PC-3 (cell line): ENCODE data around the gene RBBP8NL. TPM values are rescaled to one million over a fixed set of nuclear protein-coding genes. Genes with fewer than 3 reads are reported as not detected.
A peak's percentile ranks its signal among the peaks of the same experiment; 100 is the strongest.

Experiments
- ATAC-seq: fragments of 200-7000 bp; cut with Tn5 transposase; 2 replicates; pipeline ENCODE4 v1.9.1; 2020; ENCODE audit warnings: mild to moderate bottlenecking, moderate library complexity
- BruUV-seq: library from RNA; stranded (reverse); fragments of 400-500 nt; replicated peaks from 2 replicates; lab custom pipeline; 2021; lab: Mats Ljungman, UMichigan
- CTCF ChIA-PET: fragments of 300-600 bp; sonication (Branson Sonifier 250); formaldehyde crosslinking; loops from one replicate; lab custom pipeline; 2022; ENCODE audit warnings: antibody characterized with exemption; lab: Charles Lee
- POLR2A ChIA-PET: fragments of 300-600 bp; sonication (Branson Sonifier 250); formaldehyde crosslinking; loops from one replicate; lab custom pipeline; 2022; ENCODE audit warnings: antibody characterized with exemption; ENCODE audit not compliant: unreplicated experiment; lab: Charles Lee
- DNase-seq: peaks from one replicate; pipeline ENCODE4 v3.0.0-alpha.2; 2015
- H2AFZ ChIP-seq: fragments of 300-600 bp; sonication (generic); 2 replicates; pipeline ENCODE4 v1.6.0; 2016; ENCODE audit warnings: antibody characterized with exemption, low read length
- H3F3A ChIP-seq: fragments of 300-600 bp; sonication (generic); one replicate; pipeline ENCODE4 v1.6.0; 2017; ENCODE audit warnings: antibody characterized with exemption, low read length, control low read depth, mild to moderate bottlenecking; ENCODE audit not compliant: unreplicated experiment
- H3K27ac ChIP-seq: fragments of 300-600 bp; sonication (generic); 2 replicates; pipeline ENCODE4 v1.5.1; 2016; ENCODE audit warnings: mild to moderate bottlenecking, low read length
- H3K27me3 ChIP-seq: fragments of 300-600 bp; sonication (generic); 2 replicates; pipeline ENCODE4 v1.6.1; 2016; ENCODE audit warnings: low read length, mixed read lengths
- H3K36me3 ChIP-seq: fragments of 300-600 bp; sonication (generic); 2 replicates; pipeline ENCODE4 v1.6.1; 2016; ENCODE audit warnings: low read depth, mixed run types, low read length, mixed read lengths
- H3K4me1 ChIP-seq: fragments of 300-600 bp; sonication (generic); 2 replicates; pipeline ENCODE4 v1.5.1; 2016; ENCODE audit warnings: low read length; ENCODE audit not compliant: insufficient read depth
- H3K4me2 ChIP-seq: fragments of 300-600 bp; sonication (generic); 2 replicates; pipeline ENCODE4 v1.6.0; 2016; ENCODE audit warnings: low read length
- H3K4me3 ChIP-seq: fragments of 300-600 bp; sonication (generic); 2 replicates; pipeline ENCODE4 v1.5.1; 2016; ENCODE audit warnings: mild to moderate bottlenecking, low read length, mixed read lengths
- H3K79me2 ChIP-seq: fragments of 300-600 bp; sonication (generic); 2 replicates; pipeline ENCODE4 v1.6.1; 2017; ENCODE audit warnings: low read length, mixed read lengths
- H3K9ac ChIP-seq: fragments of 300-600 bp; sonication (generic); 2 replicates; pipeline ENCODE4 v1.6.0; 2016; ENCODE audit warnings: mild to moderate bottlenecking, low read length
- H3K9me2 ChIP-seq: fragments of 300-600 bp; sonication (generic); replicated peaks from 2 replicates; pipeline ENCODE4 v1.6.1; 2016; ENCODE audit warnings: mixed run types, low read length, mixed read lengths
- H3K9me3 ChIP-seq: fragments of 300-600 bp; sonication (generic); 2 replicates; pipeline ENCODE4 v1.6.1; 2016; ENCODE audit warnings: low read length, mixed read lengths
- H4K20me1 ChIP-seq: fragments of 300-600 bp; sonication (generic); 2 replicates; pipeline ENCODE4 v1.6.1; 2016; ENCODE audit warnings: low read length, mixed read lengths
- CTCF ChIP-seq: fragments of 300-600 bp; sonication (generic); conservative IDR thresholded peaks from 2 replicates; pipeline ENCODE4 v1.5.1; 2017; ENCODE audit warnings: antibody characterized with exemption, low read depth, mild to moderate bottlenecking, low read length
- EZH2 ChIP-seq: fragments of 300-600 bp; sonication (generic); IDR thresholded peaks from one replicate; pipeline ENCODE4 v1.6.1; 2017; ENCODE audit warnings: antibody characterized with exemption, mild to moderate bottlenecking, low read length; ENCODE audit not compliant: unreplicated experiment
- EZH2phosphoT487 ChIP-seq: fragments of 300-600 bp; sonication (generic); IDR thresholded peaks from 2 replicates; pipeline ENCODE4 v1.6.1; 2018; ENCODE audit warnings: mild to moderate bottlenecking, antibody characterized with exemption, low read length, borderline replicate concordance
- intact Hi-C: fragments of 100-400 bp; cut with micrococcal nuclease; formaldehyde crosslinking; loops from 2 replicates; pipeline ENCODE4 v1.9.0; 2023
- total RNA-seq: library from RNA; depleted of rRNA; stranded (reverse); fragments of >200 nt; gene quantifications from 2 replicates; pipeline ENCODE4 v1.2.3, GENCODE V29; 2014

The RBBP8NL gene
- total RNA-seq, 1 experiment from 2014 or later: 9.4 TPM

- Histone ChIP-seq H3K36me3 (peaks cover 3% of the 10 kb centered on the region; the same call in 1 of the 2 replicates), H3F3A (no peaks in the 10 kb centered on the region), H3K4me2 (peak overlapping the region; percentile 99), H4K20me1 (0 out of 2 replicates have a peak, but pooled peaks cover 7% of the 10 kb centered on the region), H3K9ac (no peak overlapping the region), H3K79me2 (peaks cover 27% of the 10 kb centered on the region), H3K4me3 (peak overlapping the region; percentile 92; the same call in 1 of the 2 replicates), H3K27ac (no peak overlapping the region), H2AFZ (no peak overlapping the region), H3K4me1 (peaks cover 18% of the 10 kb centered on the region), H3K9me3 (no peaks in the 10 kb centered on the region), H3K27me3 (no peaks in the 10 kb centered on the region), H3K9me2 (no peaks in the 10 kb centered on the region)
- ChIA-PET POLR2A (no interaction called here), CTCF (no interaction called here)
- peak; percentile 41 for DNase-seq
- intact Hi-C loops: no loop called here
- ATAC-seq: no peak
- BruUV-seq: TSS peak; percentile 24
- TF ChIP-seq EZH2 (no peak), CTCF (peak; percentile 57)
These were observed 22.0 kb downstream of the RBBP8NL start for GRCh38 chr20:62405108-62405980.

GRCh38 chr20:62404761-62405107, 22.6 kb downstream of the RBBP8NL start:
- H3K79me2 ChIP-seq: peaks cover 27% of the 10 kb centered on the region
- no peaks in the 10 kb centered on the region for H3K9me2 ChIP-seq
- H4K20me1 ChIP-seq: 0 out of 2 replicates have a peak, but pooled peaks cover 7% of the 10 kb centered on the region
- CTCF ChIA-PET: no interaction called here
- H3F3A ChIP-seq: no peaks in the 10 kb centered on the region
- no peaks in the 10 kb centered on the region for H3K27me3 ChIP-seq
- no TSS peak for BruUV-seq
- H3K4me2 ChIP-seq: no peak overlapping the region
- POLR2A ChIA-PET: no interaction called here
- no peak for DNase-seq
- no peak overlapping the region for H3K4me3 ChIP-seq
- no peak overlapping the region for H2AFZ ChIP-seq
- TF ChIP-seq EZH2phosphoT487: no peak
- no peak for TF ChIP-seq CTCF
- no peak for TF ChIP-seq EZH2
- ATAC-seq: no peak
- H3K36me3 ChIP-seq: peaks cover 3% of the 10 kb centered on the region; the same call in 1 of the 2 replicates
- no peaks in the 10 kb centered on the region for H3K9me3 ChIP-seq
- intact Hi-C loops: no loop called here
- H3K27ac ChIP-seq: no peak overlapping the region
- H3K9ac ChIP-seq: no peak overlapping the region
- H3K4me1 ChIP-seq: peaks cover 12% of the 10 kb centered on the region
